Glutamatergic neuron (in vitro differentiated cells): ENCODE data around the gene CD34. TPM values are rescaled to one million over a fixed set of nuclear protein-coding genes. Genes with fewer than 3 reads are reported as not detected.

ENCODE experiments used
- DNase-seq: peaks from one replicate; pipeline ENCODE4 v3.0.0; 2022
- H3K27ac Mint-ChIP-seq: one replicate; pipeline ENCODE4 v1.8.0; 2020; ENCODE audit warnings: mild to moderate bottlenecking, mixed read lengths, inconsistent platforms; ENCODE audit not compliant: unreplicated experiment
- H3K27me3 Mint-ChIP-seq: one replicate; pipeline ENCODE4 v1.8.0; 2020; ENCODE audit warnings: mild to moderate bottlenecking, moderate library complexity, mixed read lengths, inconsistent platforms; ENCODE audit not compliant: unreplicated experiment
- H3K36me3 Mint-ChIP-seq: one replicate; pipeline ENCODE4 v1.8.0; 2020; ENCODE audit warnings: mild to moderate bottlenecking, mixed read lengths, inconsistent platforms; ENCODE audit not compliant: unreplicated experiment
- H3K4me1 Mint-ChIP-seq: one replicate; pipeline ENCODE4 v1.8.0; 2020; ENCODE audit warnings: mild to moderate bottlenecking, low read depth, mixed read lengths, inconsistent platforms; ENCODE audit not compliant: unreplicated experiment
- H3K4me3 Mint-ChIP-seq: one replicate; pipeline ENCODE4 v1.8.0; 2020; ENCODE audit warnings: mild to moderate bottlenecking, mixed read lengths, inconsistent platforms; ENCODE audit not compliant: unreplicated experiment
- H3K9me3 Mint-ChIP-seq: one replicate; pipeline ENCODE4 v1.8.0; 2020; ENCODE audit warnings: mild to moderate bottlenecking, moderate library complexity, mixed read lengths, inconsistent platforms; ENCODE audit not compliant: unreplicated experiment
- CTCF ChIP-seq: fragments of 200-600 bp; sonication (generic); IDR thresholded peaks from one replicate; pipeline ENCODE4 v1.5.0; 2021; ENCODE audit not compliant: partially characterized antibody, unreplicated experiment
- total RNA-seq: library from RNA; stranded (reverse); fragmentation: NEBNext Ultra II Directional; extraction: Animal tissue kit (Norgen Biotek cat#: 25700); gene quantifications from one replicate; pipeline ENCODE4 v1.2.1, GENCODE V29; 2021; ENCODE audit not compliant: unreplicated experiment

The CD34 gene
- total RNA-seq, 1 donor from 2014 or later: 0.20 TPM

- no peaks in the 10 kb centered on the region for H3K4me1 Mint-ChIP-seq
- H3K36me3 Mint-ChIP-seq: no peaks in the 10 kb centered on the region
- H3K4me3 Mint-ChIP-seq: no peak overlapping the region
- H3K27ac Mint-ChIP-seq: no peak overlapping the region
- peaks cover 2% of the 10 kb centered on the region for H3K9me3 Mint-ChIP-seq
- no peak for DNase-seq
- TF ChIP-seq CTCF: no peak
- peaks cover 2% of the 10 kb centered on the region for H3K27me3 Mint-ChIP-seq
Observed at GRCh38 chr1:207902566-207902965, 8.4 kb downstream of the CD34 start.

GRCh38 chr1:207901041-207901653, 9.8 kb downstream of the CD34 start:
- no peak overlapping the region for H3K27ac Mint-ChIP-seq
- no peaks in the 10 kb centered on the region for H3K36me3 Mint-ChIP-seq
- H3K4me3 Mint-ChIP-seq: no peak overlapping the region
- peaks cover 2% of the 10 kb centered on the region for H3K9me3 Mint-ChIP-seq
- DNase-seq: no peak
- no peaks in the 10 kb centered on the region for H3K4me1 Mint-ChIP-seq
- no peak for TF ChIP-seq CTCF
- H3K27me3 Mint-ChIP-seq: peaks cover 4% of the 10 kb centered on the region

GRCh38 chr1:207898836-207899235, 12.1 kb downstream of the CD34 start:
- H3K27me3 Mint-ChIP-seq: peaks cover 7% of the 10 kb centered on the region
- no peak overlapping the region for H3K27ac Mint-ChIP-seq
- DNase-seq: no peak
- TF ChIP-seq CTCF: no peak
- H3K9me3 Mint-ChIP-seq: peaks cover 2% of the 10 kb centered on the region
- no peak overlapping the region for H3K4me3 Mint-ChIP-seq
- no peaks in the 10 kb centered on the region for H3K4me1 Mint-ChIP-seq
- no peaks in the 10 kb centered on the region for H3K36me3 Mint-ChIP-seq

- H3K4me3 Mint-ChIP-seq: no peak overlapping the region
- TF ChIP-seq CTCF: no peak
- no peak for DNase-seq
- H3K36me3 Mint-ChIP-seq: no peaks in the 10 kb centered on the region
- no peak overlapping the region for H3K27ac Mint-ChIP-seq
- peaks cover 4% of the 10 kb centered on the region for H3K27me3 Mint-ChIP-seq
- peaks cover 2% of the 10 kb centered on the region for H3K9me3 Mint-ChIP-seq
- H3K4me1 Mint-ChIP-seq: no peaks in the 10 kb centered on the region
Observed at GRCh38 chr1:207898260-207898659, 12.7 kb downstream of the CD34 start.

- Mint-ChIP-seq H3K4me1 (no peaks in the 10 kb centered on the region), H3K36me3 (no peaks in the 10 kb centered on the region), H3K27me3 (peaks cover 4% of the 10 kb centered on the region), H3K4me3 (no peak overlapping the region), H3K27ac (no peak overlapping the region), H3K9me3 (peaks cover 1% of the 10 kb centered on the region)
- no peak for DNase-seq
- TF ChIP-seq CTCF: peak; percentile 31
Observed at GRCh38 chr1:207897188-207897587, 13.7 kb downstream of the CD34 start.
